Liver (tissue), 9 donors: Measurements from ENCODE around the gene BAIAP2. TPM values are rescaled to one million over a fixed set of nuclear protein-coding genes. Genes with fewer than 3 reads are reported as not detected.

Experiments
- DNase-seq: peaks from one replicate; pipeline ENCODE4 v3.0.0-alpha.2; 2017; ENCODE audit warnings: low spot score
- H3K27ac ChIP-seq, 2 donors: one replicate each; pipeline ENCODE4 v1.7.0; 2013; ENCODE audit warnings: inconsistent platforms in 2 of 2, low read length in 2 of 2, control low read depth in 1 of 2, low read depth in 1 of 2, mild to moderate bottlenecking in 1 of 2
- H3K27me3 ChIP-seq, 4 donors: one replicate each; pipeline versions ENCODE4 v1.6.1 to v1.7.0; 2013; ENCODE audit warnings: low read length in 3 of 4, inconsistent platforms in 1 of 4, mild to moderate bottlenecking in 1 of 4, moderate library complexity in 1 of 4; ENCODE audit not compliant: control insufficient read depth in 4 of 4, insufficient read depth in 4 of 4
- H3K36me3 ChIP-seq, 4 donors: one replicate each; pipeline versions ENCODE4 v1.6.1 to v1.7.0; 2013; ENCODE audit warnings: low read length in 3 of 4, mild to moderate bottlenecking in 3 of 4, low read depth in 1 of 4, moderate library complexity in 1 of 4; ENCODE audit not compliant: control insufficient read depth in 4 of 4, insufficient read depth in 3 of 4
- H3K4me1 ChIP-seq, 4 donors: one replicate each; pipeline versions ENCODE4 v1.6.1 to v1.7.0; 2013; ENCODE audit warnings: low read length in 3 of 4, mild to moderate bottlenecking in 3 of 4, moderate library complexity in 1 of 4; ENCODE audit not compliant: control insufficient read depth in 4 of 4, insufficient read depth in 4 of 4
- H3K4me3 ChIP-seq, 3 donors: one replicate each; pipeline versions ENCODE4 v1.6.1 to v1.7.0; 2013; ENCODE audit warnings: low read length in 3 of 3, control low read depth in 1 of 3, low read depth in 1 of 3, mild to moderate bottlenecking in 1 of 3
- H3K9ac ChIP-seq, 2 donors: one replicate each; pipeline ENCODE4 v1.7.0; 2013; ENCODE audit warnings: low read length in 2 of 2, mild to moderate bottlenecking in 2 of 2, moderate library complexity in 2 of 2, control low read depth in 1 of 2, low read depth in 1 of 2
- H3K9me3 ChIP-seq, 4 donors: one replicate each; pipeline versions ENCODE4 v1.6.1 to v1.7.0; 2013; ENCODE audit warnings: low read length in 3 of 4; ENCODE audit not compliant: control insufficient read depth in 4 of 4
- EGR1 ChIP-seq, 2 donors: IDR thresholded peaks; 2 replicates each; pipeline ENCODE4 v1.6.1; 2016 to 2018; ENCODE audit warnings: antibody characterized with exemption in 2 of 2, low read depth in 2 of 2
- FOXA2 ChIP-seq: IDR thresholded peaks from 2 replicates; pipeline ENCODE4 v1.6.1; 2016; ENCODE audit warnings: antibody characterized with exemption
- GABPA ChIP-seq, 2 donors: IDR thresholded peaks in 1 of 2; conservative IDR thresholded peaks in 1 of 2; 2 replicates each; pipeline ENCODE4 v1.6.1; 2016; ENCODE audit warnings: antibody characterized with exemption in 2 of 2, mild to moderate bottlenecking in 1 of 2, moderate library complexity in 1 of 2
- HNF4A ChIP-seq, 2 donors: conservative IDR thresholded peaks; 2 replicates each; pipeline ENCODE4 v1.6.1; 2016; ENCODE audit warnings: antibody characterized with exemption in 2 of 2, mild to moderate bottlenecking in 2 of 2
- HNF4G ChIP-seq: IDR thresholded peaks from 2 replicates; pipeline ENCODE4 v1.6.1; 2016; ENCODE audit warnings: antibody characterized with exemption
- JUND ChIP-seq, 2 donors: IDR thresholded peaks; 2 replicates each; pipeline ENCODE4 v1.6.1; 2016; ENCODE audit warnings: antibody characterized with exemption in 2 of 2
- NR2F2 ChIP-seq: IDR thresholded peaks from 2 replicates; pipeline ENCODE4 v1.6.1; 2016; ENCODE audit warnings: antibody characterized with exemption
- RXRA ChIP-seq, 2 donors: IDR thresholded peaks; 2 replicates each; pipeline ENCODE4 v1.6.1; 2017 to 2018; ENCODE audit warnings: antibody characterized with exemption in 2 of 2, mild to moderate bottlenecking in 1 of 2
- SP1 ChIP-seq: IDR thresholded peaks from 2 replicates; pipeline ENCODE4 v1.6.1; 2018; ENCODE audit warnings: antibody characterized with exemption, mild to moderate bottlenecking
- TAF1 ChIP-seq: conservative IDR thresholded peaks from 2 replicates; pipeline ENCODE4 v1.6.1; 2016; ENCODE audit warnings: antibody characterized with exemption, mild to moderate bottlenecking
- YY1 ChIP-seq: IDR thresholded peaks from 2 replicates; pipeline ENCODE4 v1.6.1; 2016; ENCODE audit warnings: antibody characterized with exemption, mild to moderate bottlenecking
- whole genome bisulfite sequencing: extraction: QIAGEN DNeasy Blood & Tissue Kit; methylation state at CpG from one replicate; pipeline ENCODE4 v1.1.7; 2013; 5-methylcytosine and 5-hydroxymethylcytosine counted together
- polyA plus RNA-seq, 2 donors: library from polyadenylated mRNA; stranded (reverse) in 1 of 2; unstranded in 1 of 2; fragments of 200-250 nt in 1 of 2; fragments of >200 nt in 1 of 2; fragmentation: Nextera tagmentation in 1 of 2; extraction: Ambion mirVana in 1 of 2; gene quantifications; one replicate each; pipeline versions ENCODE4 v1.2.1 to v1.2.3, GENCODE V29; 2013 to 2015
- total RNA-seq, 2 donors: library from RNA; depleted of rRNA; stranded (reverse); fragments of >200 nt; gene quantifications; one replicate each; pipeline ENCODE4 v1.2.3, GENCODE V29; 2014
- TF ChIP-seq, protein P1 (sequence below): IDR thresholded peaks from 2 replicates; pipeline ENCODE4 v1.6.1; 2016; ENCODE audit warnings: antibody characterized with exemption
- TF ChIP-seq, protein P2 (sequence below): IDR thresholded peaks from 2 replicates; pipeline ENCODE4 v1.6.1; 2016; ENCODE audit warnings: antibody characterized with exemption
- TF ChIP-seq, protein P3 (sequence below): IDR thresholded peaks from 2 replicates; pipeline ENCODE4 v1.6.1; 2016; ENCODE audit warnings: antibody characterized with exemption
- TF ChIP-seq, protein P4 (sequence below): fragments of 150-350 bp; IDR thresholded peaks from 2 replicates; pipeline ENCODE4 v1.5.1; 2017; ENCODE audit warnings: improper control_type of control experiment, low read depth, low read length; ENCODE audit not compliant: missing input control
- TF ChIP-seq, protein P5 (sequence below): IDR thresholded peaks from 2 replicates; pipeline ENCODE4 v1.6.1; 2016; ENCODE audit warnings: antibody characterized with exemption, mild to moderate bottlenecking
- donor health status: healthy.
- donor health status: healthy.
- donor health status: healthy.
- donor health status: healthy.
- donor health status: healthy.

Gene BAIAP2
- total and polyA plus RNA-seq, 4 donors = 8.1 to 61.3 (median 44.9) TPM

DNA sequence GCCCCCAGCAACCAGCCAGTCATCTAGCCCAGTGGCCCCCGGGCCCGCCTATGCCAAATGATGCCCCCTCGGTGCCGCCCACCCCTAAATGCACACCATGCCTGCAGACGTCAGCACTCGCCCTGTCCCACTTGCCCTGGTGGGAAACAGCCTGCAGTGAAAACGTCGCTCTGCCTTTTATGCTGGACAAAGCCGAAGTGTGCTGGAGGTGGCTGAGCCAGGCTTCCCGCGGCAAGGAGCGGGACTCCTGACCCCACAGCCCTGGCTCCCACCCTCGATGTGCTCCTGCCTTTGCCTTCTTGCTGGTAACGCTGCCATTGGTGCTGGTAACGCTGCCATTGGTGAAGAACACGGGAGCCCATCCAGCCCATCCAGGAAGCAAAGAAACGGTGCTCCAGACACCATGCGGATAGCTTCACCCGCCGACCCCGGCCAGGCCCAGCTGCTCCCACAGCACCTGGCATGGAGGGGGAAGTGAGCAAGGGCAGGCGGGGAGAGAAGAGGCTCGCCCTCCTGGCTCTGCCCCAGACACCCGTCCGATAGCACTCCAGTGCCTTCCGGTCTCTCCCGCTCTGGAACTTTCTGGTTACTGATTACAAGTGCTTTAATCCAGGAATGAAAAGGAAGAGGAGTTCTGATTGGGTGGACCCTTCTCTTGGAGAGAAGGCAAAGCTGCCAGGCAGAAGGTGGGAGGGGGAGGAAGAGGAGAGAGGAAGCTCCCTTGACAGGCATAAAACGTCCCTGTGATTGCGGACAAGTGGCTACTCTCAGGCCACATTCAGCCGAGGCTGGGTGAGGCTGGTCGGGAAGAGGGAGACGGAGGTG is 4.0 kb upstream of the BAIAP2 start (continued):
- TF ChIP-seq, protein P1, sequence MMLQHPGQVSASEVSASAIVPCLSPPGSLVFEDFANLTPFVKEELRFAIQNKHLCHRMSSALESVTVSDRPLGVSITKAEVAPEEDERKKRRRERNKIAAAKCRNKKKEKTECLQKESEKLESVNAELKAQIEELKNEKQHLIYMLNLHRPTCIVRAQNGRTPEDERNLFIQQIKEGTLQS = no peak

DNA sequence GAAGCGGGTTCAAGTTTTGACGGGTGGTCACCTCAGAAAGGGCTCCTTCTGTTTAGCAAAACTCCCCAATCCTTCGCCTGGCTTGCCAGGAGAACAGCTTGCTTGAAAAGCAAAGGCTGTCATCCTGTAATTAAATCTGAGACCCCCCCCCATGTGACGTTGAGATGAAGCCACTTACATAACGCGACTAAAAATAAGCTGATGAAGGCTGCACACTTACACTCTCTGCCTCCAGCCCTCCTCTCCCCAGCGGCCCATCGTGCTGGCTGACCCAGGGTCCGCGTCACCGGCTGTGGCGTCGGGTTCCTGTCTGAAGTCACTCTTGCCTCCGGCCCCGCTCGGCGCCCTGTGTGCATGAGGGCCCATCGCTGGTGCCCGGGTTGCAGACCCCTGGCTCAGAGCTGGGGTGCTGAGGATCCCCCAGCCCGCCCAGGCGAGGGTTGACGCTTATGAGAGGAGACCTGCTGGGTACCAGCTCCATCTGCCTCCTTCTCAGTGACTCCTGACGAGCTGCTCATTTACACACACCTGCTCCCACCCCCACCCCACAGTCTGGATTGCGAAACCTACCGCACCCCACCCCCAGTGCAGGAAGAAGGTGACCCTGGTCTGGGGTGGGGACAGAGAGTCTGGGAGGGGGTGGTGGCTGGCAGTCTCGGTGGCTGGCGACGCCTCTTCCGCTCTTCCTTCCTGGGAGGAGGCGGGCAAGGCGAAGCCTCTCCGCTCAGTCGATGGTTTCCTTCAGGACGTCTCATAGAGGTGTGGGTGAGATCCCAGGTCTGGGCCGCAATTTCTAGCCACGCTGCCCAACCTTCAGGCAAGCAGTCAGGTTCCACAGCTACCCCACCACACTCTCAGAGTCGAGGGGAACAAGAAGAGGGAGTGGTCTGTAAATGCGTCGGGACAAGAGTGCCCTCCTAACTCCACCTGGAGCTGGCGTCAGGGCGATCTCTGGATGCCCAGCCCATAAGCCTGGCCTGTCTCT is 3.1 kb upstream of the BAIAP2 start:
- H3K9me3 ChIP-seq = no peaks in the 10 kb centered on the region
- DNase-seq = no peak
- no peaks in the 10 kb centered on the region for H3K27me3 ChIP-seq
- 77% methylated on average over 41 of the region's 41 CpGs for WGBS
- H3K4me1 ChIP-seq = peaks cover 10 to 53% (median 31%) of the 10 kb centered on the region in 4 donors
- peak overlapping the region in 1 of 2 donors; percentile 32 for H3K9ac ChIP-seq
- TF ChIP-seq, protein P2, sequence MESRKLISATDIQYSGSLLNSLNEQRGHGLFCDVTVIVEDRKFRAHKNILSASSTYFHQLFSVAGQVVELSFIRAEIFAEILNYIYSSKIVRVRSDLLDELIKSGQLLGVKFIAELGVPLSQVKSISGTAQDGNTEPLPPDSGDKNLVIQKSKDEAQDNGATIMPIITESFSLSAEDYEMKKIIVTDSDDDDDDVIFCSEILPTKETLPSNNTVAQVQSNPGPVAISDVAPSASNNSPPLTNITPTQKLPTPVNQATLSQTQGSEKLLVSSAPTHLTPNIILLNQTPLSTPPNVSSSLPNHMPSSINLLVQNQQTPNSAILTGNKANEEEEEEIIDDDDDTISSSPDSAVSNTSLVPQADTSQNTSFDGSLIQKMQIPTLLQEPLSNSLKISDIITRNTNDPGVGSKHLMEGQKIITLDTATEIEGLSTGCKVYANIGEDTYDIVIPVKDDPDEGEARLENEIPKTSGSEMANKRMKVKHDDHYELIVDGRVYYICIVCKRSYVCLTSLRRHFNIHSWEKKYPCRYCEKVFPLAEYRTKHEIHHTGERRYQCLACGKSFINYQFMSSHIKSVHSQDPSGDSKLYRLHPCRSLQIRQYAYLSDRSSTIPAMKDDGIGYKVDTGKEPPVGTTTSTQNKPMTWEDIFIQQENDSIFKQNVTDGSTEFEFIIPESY = no peak
- TF ChIP-seq YY1 (no peak), NR2F2 (peak; percentile 4), EGR1 (IDR thresholded peaks at IDR 0.05; ENCODE audit: low read depth in 2 of 2) (no peak)
- no peak overlapping the region for H3K4me3 ChIP-seq
- peak overlapping the region; percentile 37 to 77 for H3K27ac ChIP-seq
- H3K36me3 ChIP-seq = no peaks in the 10 kb centered on the region

DNA sequence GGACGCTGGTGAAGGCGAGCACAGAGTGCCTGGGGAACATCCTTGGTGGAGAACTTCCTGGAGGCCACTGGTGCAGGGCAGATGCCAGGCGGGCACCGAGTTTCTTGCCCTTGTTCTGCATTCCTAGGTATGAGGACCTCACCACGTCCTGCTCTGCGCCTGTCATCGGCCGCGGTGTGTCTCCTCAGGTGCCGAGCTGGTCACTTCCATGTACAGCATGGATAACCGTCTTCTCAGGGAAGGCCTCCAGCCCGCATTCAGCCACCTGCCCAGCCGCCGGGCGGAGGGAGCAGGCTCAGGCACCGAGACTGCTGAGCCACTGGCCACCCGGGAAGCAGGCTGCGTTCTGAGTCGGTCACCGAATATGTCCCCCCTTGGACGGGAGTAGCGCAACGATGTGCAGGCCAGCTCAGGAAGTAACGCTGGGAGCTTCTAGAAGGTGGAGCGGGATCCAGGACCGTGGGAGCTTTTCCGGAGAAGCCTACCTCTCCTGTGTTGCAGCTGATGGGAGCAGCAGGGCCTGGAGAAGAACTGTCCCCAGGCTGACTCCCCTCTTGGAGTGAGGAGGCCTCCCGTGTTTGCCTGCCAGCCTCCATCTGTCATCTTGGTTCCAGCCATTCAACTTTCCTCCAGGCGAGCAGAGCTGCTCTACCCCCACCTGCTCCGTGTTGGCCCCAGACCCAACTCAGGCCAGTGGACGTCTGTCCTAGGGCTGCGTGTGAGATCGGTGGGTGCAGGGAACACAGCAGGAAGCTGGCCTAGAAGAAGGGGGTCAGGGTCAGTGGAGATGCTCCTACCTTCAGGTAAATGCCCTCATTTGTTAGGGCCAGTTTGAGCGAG is 2.1 kb upstream of the BAIAP2 start:
- Histone ChIP-seq H3K4me1 (peaks cover 15 to 61% (median 39%) of the 10 kb centered on the region in 4 donors), H3K9ac (peak overlapping the region in 1 of 2 donors; percentile 47), H3K27ac (peak overlapping the region in 1 of 2 donors; percentile 61), H3K27me3 (no peaks in the 10 kb centered on the region), H3K36me3 (no peaks in the 10 kb centered on the region), H3K9me3 (no peaks in the 10 kb centered on the region), H3K4me3 (no peak overlapping the region)
- 87% methylated on average over 34 of the region's 34 CpGs for WGBS
- no peak for DNase-seq
- TF ChIP-seq, protein P3, sequence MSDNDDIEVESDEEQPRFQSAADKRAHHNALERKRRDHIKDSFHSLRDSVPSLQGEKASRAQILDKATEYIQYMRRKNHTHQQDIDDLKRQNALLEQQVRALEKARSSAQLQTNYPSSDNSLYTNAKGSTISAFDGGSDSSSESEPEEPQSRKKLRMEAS = no peak
- TF ChIP-seq JUND (IDR thresholded peaks at IDR 0.05) (no peak), HNF4G (no peak), GABPA (IDR thresholded peaks at IDR 0.05 in 1 of 2, conservative IDR thresholded peaks at IDR 0.05 in 1 of 2) (no peak), HNF4A (conservative IDR thresholded peaks at IDR 0.05) (no peak), SP1 (no peak), FOXA2 (no peak), EGR1 (IDR thresholded peaks at IDR 0.05; ENCODE audit: low read depth in 2 of 2) (no peak), RXRA (IDR thresholded peaks at IDR 0.05) (no peak), YY1 (no peak), TAF1 (no peak)
- TF ChIP-seq, protein P4, sequence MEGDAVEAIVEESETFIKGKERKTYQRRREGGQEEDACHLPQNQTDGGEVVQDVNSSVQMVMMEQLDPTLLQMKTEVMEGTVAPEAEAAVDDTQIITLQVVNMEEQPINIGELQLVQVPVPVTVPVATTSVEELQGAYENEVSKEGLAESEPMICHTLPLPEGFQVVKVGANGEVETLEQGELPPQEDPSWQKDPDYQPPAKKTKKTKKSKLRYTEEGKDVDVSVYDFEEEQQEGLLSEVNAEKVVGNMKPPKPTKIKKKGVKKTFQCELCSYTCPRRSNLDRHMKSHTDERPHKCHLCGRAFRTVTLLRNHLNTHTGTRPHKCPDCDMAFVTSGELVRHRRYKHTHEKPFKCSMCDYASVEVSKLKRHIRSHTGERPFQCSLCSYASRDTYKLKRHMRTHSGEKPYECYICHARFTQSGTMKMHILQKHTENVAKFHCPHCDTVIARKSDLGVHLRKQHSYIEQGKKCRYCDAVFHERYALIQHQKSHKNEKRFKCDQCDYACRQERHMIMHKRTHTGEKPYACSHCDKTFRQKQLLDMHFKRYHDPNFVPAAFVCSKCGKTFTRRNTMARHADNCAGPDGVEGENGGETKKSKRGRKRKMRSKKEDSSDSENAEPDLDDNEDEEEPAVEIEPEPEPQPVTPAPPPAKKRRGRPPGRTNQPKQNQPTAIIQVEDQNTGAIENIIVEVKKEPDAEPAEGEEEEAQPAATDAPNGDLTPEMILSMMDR = no peak
- TF ChIP-seq, protein P5, sequence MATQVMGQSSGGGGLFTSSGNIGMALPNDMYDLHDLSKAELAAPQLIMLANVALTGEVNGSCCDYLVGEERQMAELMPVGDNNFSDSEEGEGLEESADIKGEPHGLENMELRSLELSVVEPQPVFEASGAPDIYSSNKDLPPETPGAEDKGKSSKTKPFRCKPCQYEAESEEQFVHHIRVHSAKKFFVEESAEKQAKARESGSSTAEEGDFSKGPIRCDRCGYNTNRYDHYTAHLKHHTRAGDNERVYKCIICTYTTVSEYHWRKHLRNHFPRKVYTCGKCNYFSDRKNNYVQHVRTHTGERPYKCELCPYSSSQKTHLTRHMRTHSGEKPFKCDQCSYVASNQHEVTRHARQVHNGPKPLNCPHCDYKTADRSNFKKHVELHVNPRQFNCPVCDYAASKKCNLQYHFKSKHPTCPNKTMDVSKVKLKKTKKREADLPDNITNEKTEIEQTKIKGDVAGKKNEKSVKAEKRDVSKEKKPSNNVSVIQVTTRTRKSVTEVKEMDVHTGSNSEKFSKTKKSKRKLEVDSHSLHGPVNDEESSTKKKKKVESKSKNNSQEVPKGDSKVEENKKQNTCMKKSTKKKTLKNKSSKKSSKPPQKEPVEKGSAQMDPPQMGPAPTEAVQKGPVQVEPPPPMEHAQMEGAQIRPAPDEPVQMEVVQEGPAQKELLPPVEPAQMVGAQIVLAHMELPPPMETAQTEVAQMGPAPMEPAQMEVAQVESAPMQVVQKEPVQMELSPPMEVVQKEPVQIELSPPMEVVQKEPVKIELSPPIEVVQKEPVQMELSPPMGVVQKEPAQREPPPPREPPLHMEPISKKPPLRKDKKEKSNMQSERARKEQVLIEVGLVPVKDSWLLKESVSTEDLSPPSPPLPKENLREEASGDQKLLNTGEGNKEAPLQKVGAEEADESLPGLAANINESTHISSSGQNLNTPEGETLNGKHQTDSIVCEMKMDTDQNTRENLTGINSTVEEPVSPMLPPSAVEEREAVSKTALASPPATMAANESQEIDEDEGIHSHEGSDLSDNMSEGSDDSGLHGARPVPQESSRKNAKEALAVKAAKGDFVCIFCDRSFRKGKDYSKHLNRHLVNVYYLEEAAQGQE = no peak
